Gastroesophageal sphincter (tissue), 4 donors: ENCODE data around the gene MS4A1. TPM values are rescaled to one million over a fixed set of nuclear protein-coding genes. Genes with fewer than 3 reads are reported as not detected.

Experiments used
- ATAC-seq: fragments of 150-250 bp; one replicate; pipeline ENCODE4 v1.9.1; 2016; ENCODE audit warnings: mild to moderate bottlenecking, moderate library complexity
- H3K27ac ChIP-seq, 4 donors: fragments of 200-600 bp; sonication (generic) in 3 of 4; 1 replicate in 3 of 4; 2 replicates in 1 of 4; pipeline ENCODE4 v1.5.1; 2016 to 2019
- H3K27me3 ChIP-seq: fragments of 200-600 bp; sonication (generic); one replicate; pipeline ENCODE4 v1.5.1; 2019
- H3K36me3 ChIP-seq, 2 donors: fragments of 200-600 bp; sonication (generic); one replicate each; pipeline ENCODE4 v1.5.1; 2019; ENCODE audit warnings: control low read depth in 1 of 2
- H3K4me1 ChIP-seq, 3 donors: fragments of 200-600 bp; sonication (generic); 1 replicate in 2 of 3; 2 replicates in 1 of 3; pipeline ENCODE4 v1.5.1; 2016 to 2019; ENCODE audit warnings: control low read depth in 2 of 3
- H3K4me3 ChIP-seq, 2 donors: fragments of 200-600 bp; sonication (generic); one replicate each; pipeline ENCODE4 v1.5.1; 2019; ENCODE audit warnings: mild to moderate bottlenecking in 1 of 2, moderate library complexity in 1 of 2
- H3K9me3 ChIP-seq, 3 donors: fragments of 200-600 bp; sonication (generic); one replicate each; pipeline ENCODE4 v1.5.1; 2017 to 2019; ENCODE audit warnings: control low read depth in 2 of 3
- EP300 ChIP-seq: sonication (generic); formaldehyde crosslinking; IDR thresholded peaks from one replicate; pipeline ENCODE4 v1.6.1; 2017; ENCODE audit warnings: antibody characterized with exemption, mild to moderate bottlenecking
- POLR2A ChIP-seq, 2 donors: fragments of 450-650 bp; IDR thresholded peaks; one replicate each; pipeline ENCODE4 v1.6.1; 2017; ENCODE audit warnings: antibody characterized with exemption in 2 of 2, mild to moderate bottlenecking in 2 of 2, moderate library complexity in 1 of 2
- POLR2AphosphoS5 ChIP-seq: sonication (generic); formaldehyde crosslinking; IDR thresholded peaks from one replicate; pipeline ENCODE4 v1.6.1; 2017; ENCODE audit warnings: antibody characterized with exemption
- WGBS, 2 donors: methylation state at CpG; one replicate each; pipeline ENCODE4 v1.1.5; 2018; ENCODE audit warnings: low coverage in 1 of 2; 5-methylcytosine and 5-hydroxymethylcytosine counted together
- total RNA-seq, 4 donors: library from RNA; depleted of rRNA; stranded (reverse); fragments of >200 nt; gene quantifications; one replicate each; pipeline ENCODE4 v1.1.0, GENCODE V29; 2016
- TF ChIP-seq, protein P1 (sequence below), 4 experiments: fragments of 200-600 bp in 2 of 4; fragments of 450-650 bp in 2 of 4; sonication (generic) in 1 of 4; IDR thresholded peaks; one replicate each; pipeline ENCODE4 v1.5.1; 2017 to 2019; ENCODE audit warnings: antibody characterized with exemption in 4 of 4, mild to moderate bottlenecking in 2 of 4, moderate library complexity in 2 of 4

Gene MS4A1
- under 1 TPM in 2 of 4 donors, not detected in 2; 0.12 to 0.40 TPM for total RNA-seq

DNA sequence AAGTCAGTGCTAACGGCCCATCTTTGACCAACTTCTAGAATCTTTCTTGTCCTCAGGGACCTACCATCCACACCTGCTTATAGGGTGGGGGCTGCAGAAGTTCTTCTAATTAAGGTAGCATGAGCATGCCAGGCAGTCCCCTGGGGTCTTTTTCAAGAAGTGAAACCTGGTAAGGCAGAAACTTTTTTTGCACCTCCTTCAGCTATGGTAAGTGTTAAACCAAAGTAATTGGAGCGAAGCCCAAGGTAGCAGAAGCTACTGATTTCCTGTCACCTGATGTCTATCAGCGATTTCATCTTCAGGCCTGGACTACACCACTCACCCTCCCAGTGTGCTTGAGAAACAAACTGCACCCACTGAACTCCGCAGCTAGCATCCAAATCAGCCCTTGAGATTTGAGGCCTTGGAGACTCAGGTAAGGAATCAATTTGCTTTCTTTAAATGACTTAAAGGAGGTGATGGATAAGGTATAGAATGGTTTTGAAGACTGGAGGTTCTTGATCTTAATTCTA is at the start of gene MS4A1:
Gene MS4A1, plus strand, starts transcription at position 317 of the 512 bp plus-strand sequence. CDS start 6,528 bp downstream, outside the sequence.
- TF ChIP-seq, protein P1, sequence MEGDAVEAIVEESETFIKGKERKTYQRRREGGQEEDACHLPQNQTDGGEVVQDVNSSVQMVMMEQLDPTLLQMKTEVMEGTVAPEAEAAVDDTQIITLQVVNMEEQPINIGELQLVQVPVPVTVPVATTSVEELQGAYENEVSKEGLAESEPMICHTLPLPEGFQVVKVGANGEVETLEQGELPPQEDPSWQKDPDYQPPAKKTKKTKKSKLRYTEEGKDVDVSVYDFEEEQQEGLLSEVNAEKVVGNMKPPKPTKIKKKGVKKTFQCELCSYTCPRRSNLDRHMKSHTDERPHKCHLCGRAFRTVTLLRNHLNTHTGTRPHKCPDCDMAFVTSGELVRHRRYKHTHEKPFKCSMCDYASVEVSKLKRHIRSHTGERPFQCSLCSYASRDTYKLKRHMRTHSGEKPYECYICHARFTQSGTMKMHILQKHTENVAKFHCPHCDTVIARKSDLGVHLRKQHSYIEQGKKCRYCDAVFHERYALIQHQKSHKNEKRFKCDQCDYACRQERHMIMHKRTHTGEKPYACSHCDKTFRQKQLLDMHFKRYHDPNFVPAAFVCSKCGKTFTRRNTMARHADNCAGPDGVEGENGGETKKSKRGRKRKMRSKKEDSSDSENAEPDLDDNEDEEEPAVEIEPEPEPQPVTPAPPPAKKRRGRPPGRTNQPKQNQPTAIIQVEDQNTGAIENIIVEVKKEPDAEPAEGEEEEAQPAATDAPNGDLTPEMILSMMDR (IDR thresholded peaks at IDR 0.05) = no peak
- TF ChIP-seq POLR2A (IDR thresholded peaks at IDR 0.05) (no peak), EP300 (no peak), POLR2AphosphoS5 (no peak)
- Histone ChIP-seq H3K4me3 (no peak within 1 kb of the TSS), H3K27ac (no peak within 1 kb of the TSS), H3K4me1 (no peaks in the 10 kb centered on the region), H3K27me3 (no peaks in the 10 kb centered on the region), H3K9me3 (no peaks in the 10 kb centered on the region), H3K36me3 (no peaks in the 10 kb centered on the region)
- 78 to 80% methylated on average over 3 of the region's 4 CpGs for WGBS, 2 donors
- ATAC-seq = no peak

DNA sequence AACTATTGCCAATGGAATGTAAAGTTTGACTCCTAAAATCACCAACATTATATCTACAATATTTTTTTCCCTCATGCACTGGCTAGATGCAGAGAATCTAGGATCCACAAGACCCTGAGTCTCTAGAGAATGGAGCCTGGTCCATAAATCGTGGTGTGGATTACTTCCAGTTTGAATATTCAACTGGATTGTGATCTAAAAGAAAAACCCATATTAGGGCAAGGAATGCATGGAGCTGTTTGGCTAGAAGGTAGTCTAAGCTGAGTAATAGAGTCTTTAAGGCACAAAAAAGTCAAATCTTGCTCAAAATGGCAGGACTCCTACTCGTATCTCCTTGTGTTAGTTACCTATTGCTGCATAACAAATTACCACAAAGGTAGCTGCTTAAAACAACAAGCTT is 35.6 kb upstream of the MS4A1 start:
- no peak for ATAC-seq
- H3K4me3 ChIP-seq = no peak overlapping the region
- H3K27me3 ChIP-seq = no peaks in the 10 kb centered on the region
- H3K4me1 ChIP-seq = no peaks in the 10 kb centered on the region
- H3K36me3 ChIP-seq = no peaks in the 10 kb centered on the region
- WGBS, 2 donors = 13 to 67% methylated on average over 1 to 2 of the region's 2 CpGs
- H3K27ac ChIP-seq = no peak overlapping the region
- TF ChIP-seq POLR2A (IDR thresholded peaks at IDR 0.05) (no peak), EP300 (no peak), POLR2AphosphoS5 (no peak)
- TF ChIP-seq, protein P1 (IDR thresholded peaks at IDR 0.05) = no peak
- H3K9me3 ChIP-seq = peaks cover 0 to 14% (median 0%) of the 10 kb centered on the region in 3 donors

DNA sequence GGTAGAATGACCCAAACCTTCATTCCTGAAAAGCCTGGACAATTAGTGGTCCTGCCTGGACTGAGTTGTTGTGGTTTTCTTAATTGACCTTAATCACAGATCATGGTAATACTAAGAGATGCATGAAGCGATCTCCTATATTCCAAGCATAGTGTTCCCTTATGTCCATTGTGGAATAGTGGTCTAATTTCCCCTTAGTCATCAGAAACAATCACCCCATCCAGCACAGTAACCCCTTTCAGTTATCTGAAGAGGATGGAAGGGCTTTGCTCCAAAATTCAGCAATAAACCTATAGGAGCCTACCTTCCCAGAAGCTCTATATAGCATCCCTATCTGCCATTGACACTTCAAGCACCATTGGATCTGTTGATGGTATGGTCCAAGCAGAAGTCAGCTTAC is 33.0 kb upstream of the MS4A1 start:
- peaks cover 0 to 14% (median 0%) of the 10 kb centered on the region in 3 donors for H3K9me3 ChIP-seq
- 67 to 100% methylated on average over 1 of the region's 1 CpG for WGBS, 2 donors
- H3K36me3 ChIP-seq = no peaks in the 10 kb centered on the region
- H3K27me3 ChIP-seq = no peaks in the 10 kb centered on the region
- no peak for ATAC-seq
- H3K27ac ChIP-seq = no peak overlapping the region
- no peaks in the 10 kb centered on the region for H3K4me1 ChIP-seq
- H3K4me3 ChIP-seq = no peak overlapping the region
- TF ChIP-seq POLR2A (IDR thresholded peaks at IDR 0.05) (no peak), POLR2AphosphoS5 (no peak), EP300 (no peak)
- TF ChIP-seq, protein P1 (IDR thresholded peaks at IDR 0.05) = no peak

DNA sequence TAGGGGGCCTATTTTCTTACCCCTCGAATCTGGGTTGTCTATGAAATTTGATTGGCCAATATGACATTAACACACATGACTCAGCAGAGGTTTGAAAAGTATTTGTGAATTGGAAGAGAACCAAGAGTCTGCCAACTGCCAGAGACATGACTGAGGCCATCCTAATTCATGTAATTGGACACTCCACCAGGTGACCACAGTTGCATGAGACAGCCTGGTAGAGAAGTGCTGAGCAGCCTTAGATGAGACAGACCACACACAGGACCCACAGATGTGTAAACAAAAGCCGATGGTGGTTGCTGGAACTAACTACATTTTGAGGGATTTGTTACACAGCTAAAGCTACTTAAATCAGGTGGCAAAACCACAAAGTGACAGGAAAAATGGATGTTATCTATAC is 27.1 kb upstream of the MS4A1 start:
- Histone ChIP-seq H3K4me1 (no peaks in the 10 kb centered on the region), H3K27ac (no peak overlapping the region), H3K27me3 (no peaks in the 10 kb centered on the region), H3K9me3 (no peaks in the 10 kb centered on the region), H3K4me3 (no peak overlapping the region), H3K36me3 (no peaks in the 10 kb centered on the region)
- no peak for ATAC-seq
- TF ChIP-seq, protein P1 (IDR thresholded peaks at IDR 0.05) = no peak
- TF ChIP-seq POLR2AphosphoS5 (no peak), EP300 (no peak), POLR2A (IDR thresholded peaks at IDR 0.05) (no peak)
- 38 to 55% methylated on average over 2 of the region's 2 CpGs for WGBS, 2 donors

DNA sequence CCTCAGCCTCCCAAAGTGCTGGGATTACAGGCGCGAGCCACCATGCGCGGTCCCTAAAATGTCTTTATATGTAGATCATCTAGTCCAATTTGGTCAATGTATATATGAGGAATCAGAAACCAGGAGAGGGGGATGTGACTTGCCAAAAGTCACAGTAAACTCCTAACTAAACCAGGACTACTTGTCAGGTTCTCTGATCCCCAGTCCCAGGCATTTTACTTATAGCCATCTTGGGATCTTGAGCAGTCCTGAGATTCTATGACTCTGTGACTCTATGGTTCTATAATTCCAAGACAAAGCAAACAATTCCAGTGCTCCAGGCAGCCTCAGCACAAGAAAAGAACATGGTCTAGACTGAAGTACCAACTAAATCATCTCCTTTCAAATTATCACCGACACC is 26.4 kb upstream of the MS4A1 start, which contains the start of gene MS4A5:
Gene MS4A5, plus strand, starts transcription at position 301 of the 400 bp plus-strand sequence. CDS start 103 bp downstream, outside the sequence.
- Histone ChIP-seq H3K4me3 (no peak within 1 kb of the TSS), H3K27ac (no peak within 1 kb of the TSS), H3K27me3 (no peaks in the 10 kb centered on the region), H3K36me3 (no peaks in the 10 kb centered on the region), H3K4me1 (no peaks in the 10 kb centered on the region), H3K9me3 (no peaks in the 10 kb centered on the region)
- TF ChIP-seq, protein P1 (IDR thresholded peaks at IDR 0.05) = no peak
- TF ChIP-seq POLR2A (IDR thresholded peaks at IDR 0.05) (no peak), EP300 (no peak), POLR2AphosphoS5 (no peak)
- WGBS, 2 donors = 100% methylated on average over 1 to 5 of the region's 5 CpGs
- ATAC-seq = no peak
